GM23338 (cell line): ENCODE measurements around the gene PPFIBP1. TPM values are rescaled to one million over a fixed set of nuclear protein-coding genes. Genes with fewer than 3 reads are reported as not detected.

Experiments used
- ATAC-seq: fragments of 200-7000 bp; cut with Tn5 transposase; 3 replicates; pipeline ENCODE4 v1.9.1; 2020
- DNase-seq: peaks from one replicate; pipeline ENCODE4 v3.0.0-alpha.2; 2015; ENCODE audit warnings: low spot score
- H2AFZ ChIP-seq: fragments of 200-600 bp; sonication (generic); 2 replicates; pipeline ENCODE4 v1.8.0; 2016; ENCODE audit warnings: antibody characterized with exemption, mild to moderate bottlenecking, moderate library complexity
- H3F3A ChIP-seq: fragments of 200-600 bp; sonication (generic); replicated peaks from 2 replicates; pipeline ENCODE4 v1.8.0; 2017; ENCODE audit warnings: antibody characterized with exemption, mixed run types, low read depth
- H3K27ac ChIP-seq: fragments of 200-600 bp; sonication (generic); 2 replicates; pipeline ENCODE4 v1.6.1; 2016; ENCODE audit warnings: low read depth
- H3K27me3 ChIP-seq: fragments of 200-600 bp; sonication (generic); 2 replicates; pipeline ENCODE4 v1.8.0; 2016; ENCODE audit warnings: mild to moderate bottlenecking, mixed run types, moderate library complexity; ENCODE audit not compliant: insufficient read depth
- H3K36me3 ChIP-seq: fragments of 200-600 bp; sonication (generic); 2 replicates; pipeline ENCODE4 v1.8.0; 2016; ENCODE audit warnings: mild to moderate bottlenecking; ENCODE audit not compliant: insufficient read depth
- H3K4me1 ChIP-seq: fragments of 200-600 bp; sonication (generic); 2 replicates; pipeline ENCODE4 v1.8.0; 2016; ENCODE audit warnings: mild to moderate bottlenecking, moderate library complexity; ENCODE audit not compliant: insufficient read depth
- H3K4me2 ChIP-seq: fragments of 200-600 bp; sonication (generic); 2 replicates; pipeline ENCODE4 v1.7.1; 2017; ENCODE audit warnings: mixed run types
- H3K4me3 ChIP-seq: fragments of 200-600 bp; sonication (generic); 2 replicates; pipeline ENCODE4 v1.6.1; 2016; ENCODE audit warnings: mixed run types
- H3K79me2 ChIP-seq: fragments of 200-600 bp; sonication (generic); replicated peaks from 2 replicates; pipeline ENCODE4 v1.8.0; 2017; ENCODE audit warnings: mild to moderate bottlenecking; ENCODE audit not compliant: insufficient read depth
- H3K9me2 ChIP-seq: fragments of 200-600 bp; sonication (generic); 2 replicates; pipeline ENCODE4 v1.8.0; 2017; ENCODE audit not compliant: insufficient read depth
- H4K20me1 ChIP-seq: fragments of 200-600 bp; sonication (generic); replicated peaks from 2 replicates; pipeline ENCODE4 v1.8.0; 2017; ENCODE audit warnings: mild to moderate bottlenecking; ENCODE audit not compliant: insufficient read depth
- H3K27ac Mint-ChIP-seq: 2 replicates; pipeline ENCODE4 v1.8.0; 2020; ENCODE audit warnings: inconsistent platforms, mild to moderate bottlenecking, moderate library complexity, mixed read lengths
- H3K27me3 Mint-ChIP-seq: 3 replicates; pipeline ENCODE4 v1.8.0; 2022; ENCODE audit warnings: low read depth, mild to moderate bottlenecking, moderate library complexity, mixed read lengths, inconsistent platforms; ENCODE audit not compliant: insufficient read depth, poor library complexity
- H3K36me3 Mint-ChIP-seq: 3 replicates; pipeline ENCODE4 v1.8.0; 2021; ENCODE audit warnings: low read depth, mild to moderate bottlenecking, inconsistent platforms, moderate library complexity, mixed read lengths
- H3K4me1 Mint-ChIP-seq: 3 replicates; pipeline ENCODE4 v1.8.0; 2020; ENCODE audit warnings: mild to moderate bottlenecking, inconsistent platforms, mixed read lengths
- H3K4me3 Mint-ChIP-seq: 3 replicates; pipeline ENCODE4 v1.8.0; 2021; ENCODE audit warnings: moderate library complexity, mild to moderate bottlenecking, inconsistent platforms, mixed read lengths
- H3K9me3 Mint-ChIP-seq: 3 replicates; pipeline ENCODE4 v1.8.0; 2020; ENCODE audit warnings: moderate library complexity, mild to moderate bottlenecking, inconsistent platforms, mixed read lengths
- CREB1 ChIP-seq: fragments of 250-450 bp; sonication (Bioruptor Pico); IDR thresholded peaks from 2 replicates; pipeline ENCODE4 v1.5.0; 2020; ENCODE audit warnings: low read depth, mild to moderate bottlenecking, moderate library complexity
- CTCF ChIP-seq, 2 experiments: fragments of 200-600 bp in 1 of 2; sonication (generic) in 1 of 2; conservative IDR thresholded peaks; 2 replicates each; pipeline versions ENCODE4 v1.5.1 to v1.6.1; 2016 to 2017; ENCODE audit warnings: antibody characterized with exemption in 2 of 2, low read depth in 2 of 2, mild to moderate bottlenecking in 2 of 2, moderate library complexity in 1 of 2
- ETS1 ChIP-seq: IDR thresholded peaks from 2 replicates; pipeline ENCODE4 v1.6.1; 2016; ENCODE audit warnings: antibody characterized with exemption
- EZH2 ChIP-seq: fragments of 200-600 bp; sonication (generic); IDR thresholded peaks from one replicate; pipeline ENCODE4 v1.8.0; 2017; ENCODE audit warnings: antibody characterized with exemption, mild to moderate bottlenecking, low read depth; ENCODE audit not compliant: unreplicated experiment
- POLR2AphosphoS5 ChIP-seq: IDR thresholded peaks from 2 replicates; pipeline ENCODE4 v1.6.1; 2016; ENCODE audit warnings: antibody characterized with exemption, low read depth
- REST ChIP-seq: IDR thresholded peaks from one replicate; pipeline ENCODE4 v1.6.1; 2018; ENCODE audit warnings: antibody characterized with exemption; ENCODE audit not compliant: unreplicated experiment
- STAT1 ChIP-seq: IDR thresholded peaks from one replicate; pipeline ENCODE4 v1.6.1; 2016; ENCODE audit warnings: antibody characterized with exemption; ENCODE audit not compliant: unreplicated experiment
- ZNF331 ChIP-seq: fragments of 250-450 bp; sonication (Bioruptor Pico); IDR thresholded peaks from 2 replicates; pipeline ENCODE4 v1.5.0; 2020; ENCODE audit warnings: low read depth, mild to moderate bottlenecking, moderate library complexity
- polyA plus RNA-seq: library from polyadenylated mRNA; unstranded; fragments of >200 nt; fragmentation: Nextera tagmentation; extraction: Ambion mirVana; gene quantifications from 2 replicates; pipeline ENCODE4 v1.2.1, GENCODE V29; 2016
- total RNA-seq: library from RNA; depleted of rRNA; stranded (reverse); fragments of >200 nt; shearing (Covaris generic); gene quantifications from 2 replicates; pipeline ENCODE4 v1.2.3, GENCODE V29; 2014
- TF ChIP-seq, protein P1 (sequence below): fragments of 250-450 bp; sonication (Bioruptor Pico); IDR thresholded peaks from 2 replicates; pipeline ENCODE4 v1.5.0; 2020; ENCODE audit warnings: mild to moderate bottlenecking, moderate library complexity

The PPFIBP1 gene
- total and polyA plus RNA-seq, 2 experiments from 2014 or later: 33.2 to 41.9 TPM

DNA sequence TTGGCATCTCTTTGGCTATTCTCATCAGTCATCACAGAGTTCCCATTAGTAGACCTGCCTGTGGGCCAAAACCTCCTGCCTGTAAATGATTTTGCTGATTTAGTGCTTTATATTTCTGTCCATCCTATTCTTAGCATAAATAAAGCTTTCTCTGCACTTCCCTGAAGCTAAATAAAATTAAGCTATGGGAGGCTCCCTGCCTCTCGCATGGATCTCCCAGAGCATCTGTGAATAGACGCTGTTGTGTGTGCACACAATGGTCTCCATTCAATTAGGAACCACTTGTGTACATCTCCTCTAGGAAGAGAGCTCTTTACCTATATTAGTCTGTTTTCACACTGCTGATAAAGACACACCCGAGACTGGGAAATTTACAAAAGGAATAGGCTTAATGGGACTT is 80.4 kb downstream of the PPFIBP1 start:
- no peaks in the 10 kb centered on the region for H3K27me3 Mint-ChIP-seq
- Histone ChIP-seq H3K4me2 (no peak overlapping the region), H3K4me3 (no peak overlapping the region), H3K27me3 (no peaks in the 10 kb centered on the region), H2AFZ (no peak overlapping the region), H3K36me3 (0 out of 2 replicates have a peak, but pooled peaks cover 5% of the 10 kb centered on the region), H3F3A (no peaks in the 10 kb centered on the region), H3K4me1 (no peaks in the 10 kb centered on the region), H4K20me1 (no peaks in the 10 kb centered on the region), H3K79me2 (no peaks in the 10 kb centered on the region; the same call in 1 of the 2 replicates), H3K9me2 (no peaks in the 10 kb centered on the region), H3K27ac (no peak overlapping the region)
- TF ChIP-seq POLR2AphosphoS5 (no peak), CREB1 (CRISPR knock-in tag) (no peak), ETS1 (no peak)
- peaks cover 3% of the 10 kb centered on the region; the same call in 1 of the 3 replicates for H3K4me1 Mint-ChIP-seq
- peaks cover 10% of the 10 kb centered on the region for H3K36me3 Mint-ChIP-seq
- no peak overlapping the region for H3K4me3 Mint-ChIP-seq
- ATAC-seq (no peak), DNase-seq (no peak)
- H3K9me3 Mint-ChIP-seq: peaks cover 4% of the 10 kb centered on the region; the same call in 2 of the 3 replicates
- no peak overlapping the region for H3K27ac Mint-ChIP-seq

DNA sequence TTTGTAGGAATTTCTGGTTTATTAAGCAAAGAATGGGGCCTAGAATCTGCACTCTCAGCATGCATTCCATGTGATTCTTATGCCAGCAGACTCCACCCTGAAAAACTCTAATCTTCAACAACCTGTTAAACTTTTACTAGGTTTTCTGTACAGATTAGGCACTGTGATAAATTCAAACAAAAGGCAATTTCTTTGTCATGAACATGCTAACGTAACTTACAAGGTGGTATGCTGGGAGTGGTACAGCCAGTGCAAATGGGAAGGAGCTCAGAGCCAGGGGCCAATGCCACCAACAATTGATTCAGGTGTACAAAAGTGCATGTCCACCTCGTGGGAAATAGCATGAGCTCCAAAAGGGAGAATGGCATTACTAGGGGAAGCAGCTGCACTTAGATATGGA is 83.0 kb downstream of the PPFIBP1 start:
- Histone ChIP-seq H3K4me1 (no peaks in the 10 kb centered on the region), H2AFZ (no peak overlapping the region), H3K36me3 (0 out of 2 replicates have a peak, but pooled peaks cover 5% of the 10 kb centered on the region), H4K20me1 (no peaks in the 10 kb centered on the region), H3K79me2 (0 out of 2 replicates have a peak, but pooled peaks cover 4% of the 10 kb centered on the region), H3K9me2 (no peaks in the 10 kb centered on the region), H3K4me2 (no peak overlapping the region), H3K4me3 (no peak overlapping the region), H3K27ac (no peak overlapping the region), H3K27me3 (no peaks in the 10 kb centered on the region), H3F3A (no peaks in the 10 kb centered on the region)
- H3K9me3 Mint-ChIP-seq: peaks cover 4% of the 10 kb centered on the region; the same call in 2 of the 3 replicates
- ATAC-seq (no peak), DNase-seq (no peak)
- peaks cover 10% of the 10 kb centered on the region for H3K36me3 Mint-ChIP-seq
- H3K4me3 Mint-ChIP-seq: no peak overlapping the region
- H3K4me1 Mint-ChIP-seq: peaks cover 3% of the 10 kb centered on the region; the same call in 1 of the 3 replicates
- no peaks in the 10 kb centered on the region for H3K27me3 Mint-ChIP-seq
- H3K27ac Mint-ChIP-seq: no peak overlapping the region
- no peak for TF ChIP-seq STAT1
- no peak for TF ChIP-seq REST
- no peak for TF ChIP-seq POLR2AphosphoS5
- no peak for TF ChIP-seq CTCF (conservative IDR thresholded peaks at IDR 0.05; ENCODE audit: low read depth in 2 of 2)
- no peak for TF ChIP-seq EZH2
- TF ChIP-seq, protein P1, sequence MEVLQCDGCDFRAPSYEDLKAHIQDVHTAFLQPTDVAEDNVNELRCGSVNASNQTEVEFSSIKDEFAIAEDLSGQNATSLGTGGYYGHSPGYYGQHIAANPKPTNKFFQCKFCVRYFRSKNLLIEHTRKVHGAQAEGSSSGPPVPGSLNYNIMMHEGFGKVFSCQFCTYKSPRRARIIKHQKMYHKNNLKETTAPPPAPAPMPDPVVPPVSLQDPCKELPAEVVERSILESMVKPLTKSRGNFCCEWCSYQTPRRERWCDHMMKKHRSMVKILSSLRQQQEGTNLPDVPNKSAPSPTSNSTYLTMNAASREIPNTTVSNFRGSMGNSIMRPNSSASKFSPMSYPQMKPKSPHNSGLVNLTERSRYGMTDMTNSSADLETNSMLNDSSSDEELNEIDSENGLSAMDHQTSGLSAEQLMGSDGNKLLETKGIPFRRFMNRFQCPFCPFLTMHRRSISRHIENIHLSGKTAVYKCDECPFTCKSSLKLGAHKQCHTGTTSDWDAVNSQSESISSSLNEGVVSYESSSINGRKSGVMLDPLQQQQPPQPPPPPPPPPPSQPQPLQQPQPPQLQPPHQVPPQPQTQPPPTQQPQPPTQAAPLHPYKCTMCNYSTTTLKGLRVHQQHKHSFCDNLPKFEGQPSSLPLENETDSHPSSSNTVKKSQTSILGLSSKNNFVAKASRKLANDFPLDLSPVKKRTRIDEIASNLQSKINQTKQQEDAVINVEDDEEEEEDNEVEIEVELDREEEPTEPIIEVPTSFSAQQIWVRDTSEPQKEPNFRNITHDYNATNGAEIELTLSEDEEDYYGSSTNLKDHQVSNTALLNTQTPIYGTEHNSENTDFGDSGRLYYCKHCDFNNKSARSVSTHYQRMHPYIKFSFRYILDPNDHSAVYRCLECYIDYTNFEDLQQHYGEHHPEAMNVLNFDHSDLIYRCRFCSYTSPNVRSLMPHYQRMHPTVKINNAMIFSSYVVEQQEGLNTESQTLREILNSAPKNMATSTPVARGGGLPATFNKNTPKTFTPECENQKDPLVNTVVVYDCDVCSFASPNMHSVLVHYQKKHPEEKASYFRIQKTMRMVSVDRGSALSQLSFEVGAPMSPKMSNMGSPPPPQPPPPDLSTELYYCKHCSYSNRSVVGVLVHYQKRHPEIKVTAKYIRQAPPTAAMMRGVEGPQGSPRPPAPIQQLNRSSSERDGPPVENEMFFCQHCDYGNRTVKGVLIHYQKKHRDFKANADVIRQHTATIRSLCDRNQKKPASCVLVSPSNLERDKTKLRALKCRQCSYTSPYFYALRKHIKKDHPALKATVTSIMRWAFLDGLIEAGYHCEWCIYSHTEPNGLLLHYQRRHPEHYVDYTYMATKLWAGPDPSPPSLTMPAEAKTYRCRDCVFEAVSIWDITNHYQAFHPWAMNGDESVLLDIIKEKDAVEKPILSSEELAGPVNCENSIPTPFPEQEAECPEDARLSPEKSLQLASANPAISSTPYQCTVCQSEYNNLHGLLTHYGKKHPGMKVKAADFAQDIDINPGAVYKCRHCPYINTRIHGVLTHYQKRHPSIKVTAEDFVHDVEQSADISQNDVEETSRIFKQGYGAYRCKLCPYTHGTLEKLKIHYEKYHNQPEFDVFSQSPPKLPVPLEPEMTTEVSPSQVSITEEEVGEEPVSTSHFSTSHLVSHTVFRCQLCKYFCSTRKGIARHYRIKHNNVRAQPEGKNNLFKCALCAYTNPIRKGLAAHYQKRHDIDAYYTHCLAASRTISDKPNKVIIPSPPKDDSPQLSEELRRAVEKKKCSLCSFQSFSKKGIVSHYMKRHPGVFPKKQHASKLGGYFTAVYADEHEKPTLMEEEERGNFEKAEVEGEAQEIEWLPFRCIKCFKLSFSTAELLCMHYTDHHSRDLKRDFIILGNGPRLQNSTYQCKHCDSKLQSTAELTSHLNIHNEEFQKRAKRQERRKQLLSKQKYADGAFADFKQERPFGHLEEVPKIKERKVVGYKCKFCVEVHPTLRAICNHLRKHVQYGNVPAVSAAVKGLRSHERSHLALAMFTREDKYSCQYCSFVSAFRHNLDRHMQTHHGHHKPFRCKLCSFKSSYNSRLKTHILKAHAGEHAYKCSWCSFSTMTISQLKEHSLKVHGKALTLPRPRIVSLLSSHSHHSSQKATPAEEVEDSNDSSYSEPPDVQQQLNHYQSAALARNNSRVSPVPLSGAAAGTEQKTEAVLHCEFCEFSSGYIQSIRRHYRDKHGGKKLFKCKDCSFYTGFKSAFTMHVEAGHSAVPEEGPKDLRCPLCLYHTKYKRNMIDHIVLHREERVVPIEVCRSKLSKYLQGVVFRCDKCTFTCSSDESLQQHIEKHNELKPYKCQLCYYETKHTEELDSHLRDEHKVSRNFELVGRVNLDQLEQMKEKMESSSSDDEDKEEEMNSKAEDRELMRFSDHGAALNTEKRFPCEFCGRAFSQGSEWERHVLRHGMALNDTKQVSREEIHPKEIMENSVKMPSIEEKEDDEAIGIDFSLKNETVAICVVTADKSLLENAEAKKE: no peak
- TF ChIP-seq ZNF331 (CRISPR knock-in tag): no peak
